HFF-Myc (cell line): Measurements from ENCODE around the gene NIPAL4.

ENCODE experiments used
- DNase-seq: peaks from one replicate; pipeline ENCODE4 v3.0.0-alpha.2; 2011; ENCODE audit warnings: low read depth; ENCODE audit errors: extremely low read depth
- H3K4me3 ChIP-seq: replicated peaks from 2 replicates; pipeline ENCODE4 v1.5.1; 2011; ENCODE audit warnings: low read depth, mild to moderate bottlenecking, control low read depth, low read length
- TF ChIP-seq, protein P1 (sequence below): IDR thresholded peaks from 2 replicates; pipeline ENCODE4 v1.5.1; 2012; ENCODE audit warnings: mild to moderate bottlenecking, low read depth, low read length, control low read depth; ENCODE audit errors: missing control alignments

The NIPAL4 gene

DNA sequence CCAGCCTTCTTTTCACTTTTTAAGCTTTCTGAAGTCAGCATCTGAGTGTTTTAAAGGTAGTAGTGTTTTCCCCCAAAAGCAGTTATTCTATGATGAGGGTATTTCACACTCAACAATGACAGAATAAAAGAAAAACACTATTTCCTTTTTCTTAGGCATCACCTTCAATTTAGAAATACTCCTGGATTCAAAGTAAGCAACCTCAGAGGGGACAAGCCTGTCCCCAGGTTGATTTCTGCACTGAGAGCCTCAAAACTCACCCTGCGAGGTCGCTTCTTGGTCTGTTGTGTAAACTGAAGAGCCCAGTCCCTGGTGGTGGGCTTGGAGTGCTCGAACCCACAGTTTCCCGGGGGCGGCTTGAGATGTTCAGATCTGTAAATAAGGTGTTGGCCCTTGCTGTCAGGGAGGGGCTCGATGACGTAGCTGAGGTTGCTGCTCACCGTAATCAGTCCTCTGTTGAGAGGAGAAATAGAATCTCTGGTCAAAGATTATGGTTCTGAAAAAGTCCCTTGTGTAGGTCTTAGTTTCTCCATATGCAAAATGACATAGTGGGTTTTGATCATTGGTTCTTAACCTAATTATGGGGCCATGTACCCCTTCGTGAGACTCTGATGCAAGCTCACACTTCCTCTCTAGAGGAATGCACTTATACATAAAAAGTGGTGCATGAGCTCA is 59.7 kb downstream of the NIPAL4 start:
- H3K4me3 ChIP-seq: no peak overlapping the region
- DNase-seq: no peak
- TF ChIP-seq, protein P1, sequence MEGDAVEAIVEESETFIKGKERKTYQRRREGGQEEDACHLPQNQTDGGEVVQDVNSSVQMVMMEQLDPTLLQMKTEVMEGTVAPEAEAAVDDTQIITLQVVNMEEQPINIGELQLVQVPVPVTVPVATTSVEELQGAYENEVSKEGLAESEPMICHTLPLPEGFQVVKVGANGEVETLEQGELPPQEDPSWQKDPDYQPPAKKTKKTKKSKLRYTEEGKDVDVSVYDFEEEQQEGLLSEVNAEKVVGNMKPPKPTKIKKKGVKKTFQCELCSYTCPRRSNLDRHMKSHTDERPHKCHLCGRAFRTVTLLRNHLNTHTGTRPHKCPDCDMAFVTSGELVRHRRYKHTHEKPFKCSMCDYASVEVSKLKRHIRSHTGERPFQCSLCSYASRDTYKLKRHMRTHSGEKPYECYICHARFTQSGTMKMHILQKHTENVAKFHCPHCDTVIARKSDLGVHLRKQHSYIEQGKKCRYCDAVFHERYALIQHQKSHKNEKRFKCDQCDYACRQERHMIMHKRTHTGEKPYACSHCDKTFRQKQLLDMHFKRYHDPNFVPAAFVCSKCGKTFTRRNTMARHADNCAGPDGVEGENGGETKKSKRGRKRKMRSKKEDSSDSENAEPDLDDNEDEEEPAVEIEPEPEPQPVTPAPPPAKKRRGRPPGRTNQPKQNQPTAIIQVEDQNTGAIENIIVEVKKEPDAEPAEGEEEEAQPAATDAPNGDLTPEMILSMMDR: no peak

DNA sequence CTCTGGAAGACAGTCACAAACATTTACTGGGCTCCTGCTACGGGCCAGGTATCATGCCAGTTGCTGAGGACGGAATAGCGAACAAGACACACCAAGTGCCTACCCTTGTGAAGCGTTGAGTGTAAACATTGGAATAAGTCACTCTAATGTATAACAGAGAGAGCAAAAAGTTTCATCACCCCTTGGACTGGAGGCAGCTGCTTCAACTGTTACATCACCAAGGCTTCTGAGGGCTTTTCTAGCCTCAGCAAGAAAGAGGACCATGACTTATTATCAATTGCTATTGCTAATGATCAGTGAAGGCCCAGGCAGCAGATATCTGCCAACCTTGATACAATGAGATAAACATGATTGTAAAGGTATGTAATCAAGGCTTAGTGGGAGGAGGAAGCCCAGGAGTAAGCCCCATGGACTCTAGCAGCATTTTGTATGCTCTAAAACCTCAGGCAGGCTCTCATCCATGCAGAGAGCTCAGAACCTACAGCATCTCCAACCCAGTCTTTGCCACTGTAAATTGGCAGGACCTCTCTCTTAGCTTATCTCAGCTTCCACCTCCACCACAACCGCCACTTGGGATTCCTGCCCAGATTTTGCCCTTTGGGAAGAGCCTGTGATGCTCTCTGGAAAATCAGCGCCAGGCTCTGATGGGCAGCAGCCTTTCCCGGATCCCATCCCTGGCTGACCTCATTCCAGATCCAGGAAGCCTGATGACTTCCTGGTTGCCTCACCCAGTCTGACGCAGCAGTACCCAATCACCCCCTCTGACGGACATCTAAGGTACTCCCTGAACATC is 61.1 kb downstream of the NIPAL4 start:
- TF ChIP-seq, protein P1: no peak
- DNase-seq: no peak

DNA sequence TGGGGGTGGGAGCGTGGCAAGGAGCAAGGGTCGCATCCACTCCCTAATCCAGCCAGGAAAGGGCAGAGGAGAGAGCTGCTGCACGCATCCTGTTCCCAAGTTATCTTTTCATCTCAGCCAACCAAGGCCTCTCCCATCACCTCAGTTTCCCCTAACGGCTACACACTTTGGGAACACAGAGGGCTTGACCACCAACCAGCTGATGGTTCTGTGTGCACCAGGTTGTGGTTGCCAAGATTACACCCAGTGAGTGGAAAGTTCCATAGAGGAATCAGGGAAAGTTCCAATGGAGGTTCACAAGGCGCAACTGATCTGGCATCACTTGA is 61.7 kb downstream of the NIPAL4 start:
- no peak for DNase-seq
- TF ChIP-seq, protein P1: no peak
- no peak overlapping the region for H3K4me3 ChIP-seq

More for the DNA sequence above, 61.1 kb downstream of the NIPAL4 start:
- H3K4me3 ChIP-seq: no peak overlapping the region

DNA sequence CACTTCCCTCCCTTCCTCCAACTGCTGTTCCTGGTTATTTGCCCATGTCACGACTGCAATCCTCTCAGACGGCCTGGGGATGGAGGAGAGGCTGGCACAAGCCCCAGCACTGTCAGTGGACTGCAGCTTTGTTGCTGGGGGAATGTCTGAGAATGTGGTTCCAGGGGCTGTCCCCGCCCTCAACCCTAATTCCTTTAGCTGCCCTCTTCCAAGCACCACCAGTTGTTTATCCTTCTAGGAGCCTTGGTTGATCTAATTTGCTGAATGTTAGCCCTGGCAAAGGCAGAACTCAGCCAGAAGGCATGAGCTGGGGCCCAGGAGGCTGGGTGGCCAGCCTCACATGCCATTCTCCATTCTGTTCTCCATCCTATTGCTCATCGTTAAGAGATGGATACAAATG is 64.0 kb downstream of the NIPAL4 start:
- TF ChIP-seq, protein P1: no peak
- H3K4me3 ChIP-seq: no peak overlapping the region
- no peak for DNase-seq
